SK-N-SH (cell line): ENCODE results near the gene GNAS-AS1. TPM values are rescaled to one million over a fixed set of nuclear protein-coding genes. Genes with fewer than 3 reads are reported as not detected.

Experiments used
- CTCF ChIA-PET: fragments of 300-600, 350-600 bp; formaldehyde crosslinking; extraction: SDS; loops from one replicate; lab custom pipeline; 2021; lab: Yijun Ruan, JAX
- POLR2A ChIA-PET: fragments of 350-600 bp; sonication (Branson Sonifier 250); formaldehyde crosslinking; extraction: SDS; loops from one replicate; lab custom pipeline; 2020; ENCODE audit warnings: antibody characterized with exemption, inconsistent platforms; lab: Yijun Ruan, JAX
- DNase-seq: peaks from one replicate; pipeline ENCODE4 v3.0.0; 2012
- H2AFZ ChIP-seq: fragments of 200-600 bp; sonication (generic); 2 replicates; pipeline ENCODE4 v1.8.1; 2016; ENCODE audit warnings: antibody characterized with exemption, mild to moderate bottlenecking, low read depth
- H3F3A ChIP-seq: fragments of 200-600 bp; sonication (generic); replicated peaks from 2 replicates; pipeline ENCODE3; 2016; ENCODE audit warnings: antibody characterized with exemption, mild to moderate bottlenecking; ENCODE audit not compliant: insufficient read depth
- H3K27ac ChIP-seq, 2 experiments: fragments of 200-500 bp in 1 of 2; fragments of 200-600 bp in 1 of 2; sonication (Bioruptor generic) in 1 of 2; sonication (generic), shearing (Covaris generic) in 1 of 2; 2 replicates each; pipeline versions ENCODE4 v1.5.1 to v1.6.1; 2014 to 2016; ENCODE audit warnings: low read depth in 2 of 2, inconsistent platforms in 1 of 2, low read length in 1 of 2, mild to moderate bottlenecking in 1 of 2, mixed read lengths in 1 of 2
- H3K27me3 ChIP-seq: fragments of 200-600 bp; sonication (generic), shearing (Covaris generic); 2 replicates; pipeline ENCODE4 v1.6.1; 2016; ENCODE audit warnings: mixed run types; ENCODE audit not compliant: insufficient read depth
- H3K36me3 ChIP-seq, 2 experiments: fragments of 200-500 bp in 1 of 2; fragments of 200-600 bp in 1 of 2; sonication (Bioruptor generic) in 1 of 2; sonication (generic) in 1 of 2; replicated peaks in 1 of 2; 2 replicates each; pipeline versions ENCODE3 to v1.5.1; 2014 to 2016; ENCODE audit warnings: low read length in 1 of 2, mild to moderate bottlenecking in 1 of 2; ENCODE audit not compliant: insufficient read depth in 2 of 2, control insufficient read depth in 1 of 2
- H3K4me1 ChIP-seq, 2 experiments: fragments of 200-500 bp in 1 of 2; fragments of 200-600 bp in 1 of 2; sonication (Bioruptor generic) in 1 of 2; sonication (generic), shearing (Covaris generic) in 1 of 2; 2 replicates each; pipeline versions ENCODE4 v1.5.1 to v1.6.1; 2014 to 2016; ENCODE audit warnings: low read depth in 1 of 2, low read length in 1 of 2, mixed run types in 1 of 2; ENCODE audit not compliant: insufficient read depth in 2 of 2, control insufficient read depth in 1 of 2
- H3K4me2 ChIP-seq: fragments of 200-600 bp; sonication (generic), shearing (Covaris generic); 2 replicates; pipeline ENCODE4 v1.6.1; 2017; ENCODE audit warnings: mixed run types
- H3K4me3 ChIP-seq, 2 experiments: fragments of 200-500 bp in 1 of 2; fragments of 200-600 bp in 1 of 2; sonication (Bioruptor generic) in 1 of 2; sonication (generic), shearing (Covaris generic) in 1 of 2; 2 replicates each; pipeline versions ENCODE4 v1.5.1 to v1.8.1; 2014 to 2016; ENCODE audit warnings: low read depth in 2 of 2, inconsistent platforms in 1 of 2, low read length in 1 of 2, mild to moderate bottlenecking in 1 of 2, mixed read lengths in 1 of 2, moderate library complexity in 1 of 2
- H3K79me2 ChIP-seq: fragments of 200-600 bp; sonication (generic); 2 replicates; pipeline ENCODE4 v1.8.1; 2017; ENCODE audit warnings: mild to moderate bottlenecking; ENCODE audit not compliant: insufficient read depth
- H3K9ac ChIP-seq: fragments of 200-600 bp; sonication (generic); 2 replicates; pipeline ENCODE4 v1.6.1; 2017; ENCODE audit warnings: mixed run types
- H3K9me2 ChIP-seq: fragments of 200-600 bp; sonication (generic); 2 replicates; pipeline ENCODE4 v1.6.1; 2017; ENCODE audit warnings: mixed run types
- H3K9me3 ChIP-seq: fragments of 200-600 bp; sonication (generic); 2 replicates; pipeline ENCODE4 v1.6.1; 2017; ENCODE audit warnings: mixed run types, mild to moderate bottlenecking, moderate library complexity
- H4K20me1 ChIP-seq: fragments of 200-600 bp; sonication (generic); 2 replicates; pipeline ENCODE4 v1.6.1; 2017; ENCODE audit warnings: mild to moderate bottlenecking, mixed run types; ENCODE audit not compliant: insufficient read depth
- CHD2 ChIP-seq: fragments of 150-350 bp; IDR thresholded peaks from 2 replicates; pipeline ENCODE4 v1.6.1; 2018; ENCODE audit warnings: low read length; ENCODE audit not compliant: partially characterized antibody
- EZH2phosphoT487 ChIP-seq: fragments of 200-600 bp; sonication (generic); IDR thresholded peaks from 2 replicates; pipeline ENCODE4 v1.6.1; 2017; ENCODE audit warnings: low read depth, mixed run types, mild to moderate bottlenecking, antibody characterized with exemption, moderate library complexity, borderline replicate concordance
- FOXM1 ChIP-seq: IDR thresholded peaks from 2 replicates; pipeline ENCODE4 v1.4.0; 2012; ENCODE audit warnings: low read depth, mild to moderate bottlenecking
- GABPA ChIP-seq: IDR thresholded peaks from 2 replicates; pipeline ENCODE4 v1.4.0; 2012; ENCODE audit warnings: low read depth, mild to moderate bottlenecking
- GATA2 ChIP-seq: sonication (generic); formaldehyde crosslinking; IDR thresholded peaks from 2 replicates; pipeline ENCODE4 v1.5.0; 2020; ENCODE audit warnings: mild to moderate bottlenecking, missing genetic modification reagents
- MEF2A ChIP-seq: IDR thresholded peaks from 2 replicates; pipeline ENCODE4 v1.4.0; 2012; ENCODE audit warnings: low read depth, borderline replicate concordance
- NFIC ChIP-seq: IDR thresholded peaks from 2 replicates; pipeline ENCODE4 v1.4.0; 2012; ENCODE audit warnings: borderline replicate concordance
- RAD21 ChIP-seq: IDR thresholded peaks from 2 replicates; pipeline ENCODE4 v1.6.1; 2012; ENCODE audit warnings: mild to moderate bottlenecking, low read length
- RCOR1 ChIP-seq: fragments of 150-350 bp; IDR thresholded peaks from 2 replicates; pipeline ENCODE4 v1.6.1; 2017; ENCODE audit warnings: antibody characterized with exemption, low read length
- RXRA ChIP-seq: IDR thresholded peaks from 2 replicates; pipeline ENCODE4 v1.4.0; 2012; ENCODE audit warnings: low read depth, mild to moderate bottlenecking, borderline replicate concordance
- SIN3A ChIP-seq: IDR thresholded peaks from 2 replicates; pipeline ENCODE4 v1.6.1; 2012; ENCODE audit warnings: low read depth, mild to moderate bottlenecking, low read length, moderate library complexity, borderline replicate concordance
- SMC3 ChIP-seq: IDR thresholded peaks from 2 replicates; pipeline ENCODE4 v1.6.1; 2012; ENCODE audit warnings: low read depth, low read length, improper control_type of control experiment
- YY1 ChIP-seq: IDR thresholded peaks from 2 replicates; pipeline ENCODE4 v1.4.0; 2012; ENCODE audit warnings: low read depth, mild to moderate bottlenecking
- WGBS: methylation state at CpG from one replicate; pipeline ENCODE4 v1.1.6; 2017; ENCODE audit warnings: low lambda C conversion rate; 5-methylcytosine and 5-hydroxymethylcytosine counted together
- polyA plus RNA-seq, 3 experiments: library from polyadenylated mRNA; depleted of rRNA; stranded (reverse); fragments of >200 nt; gene quantifications; 2 replicates each; pipeline ENCODE4 v1.2.3, GENCODE V29; 2012
- TF ChIP-seq, protein P1 (sequence below): fragments of 150-350 bp; IDR thresholded peaks from 2 replicates; pipeline ENCODE4 v1.6.1; 2016; ENCODE audit warnings: mild to moderate bottlenecking, low read depth, low read length
- TF ChIP-seq, protein P2 (sequence below): fragments of 200-600 bp; sonication (generic); IDR thresholded peaks from 2 replicates; pipeline ENCODE4 v1.6.1; 2017; ENCODE audit warnings: antibody characterized with exemption, mild to moderate bottlenecking, moderate library complexity

Gene GNAS-AS1
- polyA plus RNA-seq, 1 of the 3 experiments (the other 2 are of a cell fraction), result 1.5 TPM

DNA sequence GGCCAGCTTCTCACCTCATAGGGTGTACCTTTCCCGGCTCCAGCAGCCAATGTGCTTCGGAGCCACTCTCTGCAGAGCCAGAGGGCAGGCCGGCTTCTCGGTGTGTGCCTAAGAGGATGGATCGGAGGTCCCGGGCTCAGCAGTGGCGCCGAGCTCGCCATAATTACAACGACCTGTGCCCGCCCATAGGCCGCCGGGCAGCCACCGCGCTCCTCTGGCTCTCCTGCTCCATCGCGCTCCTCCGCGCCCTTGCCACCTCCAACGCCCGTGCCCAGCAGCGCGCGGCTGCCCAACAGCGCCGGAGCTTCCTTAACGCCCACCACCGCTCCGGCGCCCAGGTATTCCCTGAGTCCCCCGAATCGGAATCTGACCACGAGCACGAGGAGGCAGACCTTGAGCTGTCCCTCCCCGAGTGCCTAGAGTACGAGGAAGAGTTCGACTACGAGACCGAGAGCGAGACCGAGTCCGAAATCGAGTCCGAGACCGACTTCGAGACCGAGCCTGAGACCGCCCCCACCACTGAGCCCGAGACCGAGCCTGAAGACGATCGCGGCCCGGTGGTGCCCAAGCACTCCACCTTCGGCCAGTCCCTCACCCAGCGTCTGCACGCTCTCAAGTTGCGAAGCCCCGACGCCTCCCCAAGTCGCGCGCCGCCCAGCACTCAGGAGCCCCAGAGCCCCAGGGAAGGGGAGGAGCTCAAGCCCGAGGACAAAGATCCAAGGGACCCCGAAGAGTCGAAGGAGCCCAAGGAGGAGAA, 10.5 kb downstream of the GNAS-AS1 start:
- 70% methylated on average over 40 of the region's 67 CpGs for WGBS
- Histone ChIP-seq H3K9me2 (no peaks in the 10 kb centered on the region), H3K9ac (no peak overlapping the region), H4K20me1 (no peaks in the 10 kb centered on the region), H3K36me3 (no peaks in the 10 kb centered on the region), H2AFZ (no peak overlapping the region), H3F3A (no peaks in the 10 kb centered on the region), H3K79me2 (peaks cover 10% of the 10 kb centered on the region), H3K27ac (no peak overlapping the region), H3K4me3 (peak overlapping the region; percentile 42 to 59), H3K4me2 (peak overlapping the region; percentile 77), H3K27me3 (peaks cover 9% of the 10 kb centered on the region; the same call in 1 of the 2 replicates), H3K9me3 (no peaks in the 10 kb centered on the region), H3K4me1 (no peaks in the 10 kb centered on the region; a peak in 1 of 4 replicates)
- TF ChIP-seq RAD21 (no peak), EZH2phosphoT487 (no peak), MEF2A (no peak), GABPA (no peak), RCOR1 (no peak), SIN3A (no peak), RXRA (no peak), SMC3 (no peak)
- ChIA-PET POLR2A (interaction anchor here (1.1 kb wide), 2 partner anchors 189 to 627 kb away, joined by 3 to 4 read pairs; partner anchors contain the start of gene STX16), CTCF (interaction anchor here (0.8 to 5.3 kb wide), 25 partner anchors 11 to 1448 kb away, joined by 3 to 48 read pairs (median 5); partner anchors contain the start of gene STX16)
- no peak for DNase-seq

DNA sequence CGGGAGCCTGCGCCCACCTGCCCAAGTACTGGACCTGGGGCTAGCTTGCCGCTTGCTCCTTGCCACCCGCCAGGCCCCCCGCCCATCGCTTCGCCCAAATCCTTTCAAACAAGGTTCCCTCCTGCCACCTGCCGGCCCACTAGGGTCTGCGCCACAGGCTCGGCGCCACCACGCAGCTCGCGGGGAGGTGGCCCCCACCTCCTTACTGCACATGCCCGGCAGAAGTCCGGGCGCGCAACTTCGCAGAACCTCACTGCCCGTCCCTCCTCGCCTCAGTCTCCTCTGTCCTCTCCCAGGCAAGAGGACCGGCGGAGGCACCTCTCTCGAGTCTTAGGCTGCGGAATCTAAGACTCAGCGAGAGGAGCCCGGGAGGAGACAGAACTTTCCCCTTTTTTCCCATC, 11.2 kb downstream of the GNAS-AS1 start:
- Histone ChIP-seq H3F3A (no peaks in the 10 kb centered on the region), H3K27me3 (peaks cover 9% of the 10 kb centered on the region; the same call in 1 of the 2 replicates), H3K4me3 (peak overlapping the region; percentile 42 to 59), H3K9me2 (no peaks in the 10 kb centered on the region), H3K9ac (no peak overlapping the region), H3K4me2 (peak overlapping the region; percentile 77), H3K27ac (no peak overlapping the region), H3K9me3 (no peaks in the 10 kb centered on the region), H3K4me1 (no peaks in the 10 kb centered on the region; a peak in 1 of 4 replicates), H2AFZ (peak overlapping the region; percentile 22; the same call in 1 of the 2 replicates), H3K79me2 (peaks cover 7% of the 10 kb centered on the region), H4K20me1 (no peaks in the 10 kb centered on the region), H3K36me3 (no peaks in the 10 kb centered on the region)
- POLR2A ChIA-PET, result interaction anchor here (0.7 to 1.1 kb wide), 3 partner anchors 188 to 626 kb away, joined by 3 to 4 read pairs (median 4); partner anchors contain the start of gene STX16
- CTCF ChIA-PET, result interaction anchor here (0.6 to 5.3 kb wide), 30 partner anchors 8 to 1447 kb away, joined by 3 to 48 read pairs (median 4); partner anchors contain the start of gene STX16
- no peak for TF ChIP-seq YY1
- peak; percentile 66 for TF ChIP-seq RAD21
- no peak for TF ChIP-seq SIN3A
- TF ChIP-seq SMC3, result peak; percentile 45
- TF ChIP-seq CHD2, result no peak
- TF ChIP-seq MEF2A, result no peak
- TF ChIP-seq, protein P1, sequence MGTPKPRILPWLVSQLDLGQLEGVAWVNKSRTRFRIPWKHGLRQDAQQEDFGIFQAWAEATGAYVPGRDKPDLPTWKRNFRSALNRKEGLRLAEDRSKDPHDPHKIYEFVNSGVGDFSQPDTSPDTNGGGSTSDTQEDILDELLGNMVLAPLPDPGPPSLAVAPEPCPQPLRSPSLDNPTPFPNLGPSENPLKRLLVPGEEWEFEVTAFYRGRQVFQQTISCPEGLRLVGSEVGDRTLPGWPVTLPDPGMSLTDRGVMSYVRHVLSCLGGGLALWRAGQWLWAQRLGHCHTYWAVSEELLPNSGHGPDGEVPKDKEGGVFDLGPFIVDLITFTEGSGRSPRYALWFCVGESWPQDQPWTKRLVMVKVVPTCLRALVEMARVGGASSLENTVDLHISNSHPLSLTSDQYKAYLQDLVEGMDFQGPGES, result no peak
- no peak for TF ChIP-seq FOXM1
- TF ChIP-seq, protein P2, sequence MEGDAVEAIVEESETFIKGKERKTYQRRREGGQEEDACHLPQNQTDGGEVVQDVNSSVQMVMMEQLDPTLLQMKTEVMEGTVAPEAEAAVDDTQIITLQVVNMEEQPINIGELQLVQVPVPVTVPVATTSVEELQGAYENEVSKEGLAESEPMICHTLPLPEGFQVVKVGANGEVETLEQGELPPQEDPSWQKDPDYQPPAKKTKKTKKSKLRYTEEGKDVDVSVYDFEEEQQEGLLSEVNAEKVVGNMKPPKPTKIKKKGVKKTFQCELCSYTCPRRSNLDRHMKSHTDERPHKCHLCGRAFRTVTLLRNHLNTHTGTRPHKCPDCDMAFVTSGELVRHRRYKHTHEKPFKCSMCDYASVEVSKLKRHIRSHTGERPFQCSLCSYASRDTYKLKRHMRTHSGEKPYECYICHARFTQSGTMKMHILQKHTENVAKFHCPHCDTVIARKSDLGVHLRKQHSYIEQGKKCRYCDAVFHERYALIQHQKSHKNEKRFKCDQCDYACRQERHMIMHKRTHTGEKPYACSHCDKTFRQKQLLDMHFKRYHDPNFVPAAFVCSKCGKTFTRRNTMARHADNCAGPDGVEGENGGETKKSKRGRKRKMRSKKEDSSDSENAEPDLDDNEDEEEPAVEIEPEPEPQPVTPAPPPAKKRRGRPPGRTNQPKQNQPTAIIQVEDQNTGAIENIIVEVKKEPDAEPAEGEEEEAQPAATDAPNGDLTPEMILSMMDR, result peak; percentile 62
- TF ChIP-seq NFIC, result no peak
- no peak for TF ChIP-seq GATA2
- DNase-seq, result peak; percentile 85
- WGBS, result 61% methylated on average over 25 of the region's 27 CpGs
